Heart left ventricle (tissue), 13 donors: ENCODE data around the gene SPG11.

ENCODE experiments used
- POLR2A ChIP-seq, 2 donors: fragments of 450-650 bp; IDR thresholded peaks; one replicate each; pipeline ENCODE4 v1.6.1; 2017; ENCODE audit warnings: antibody characterized with exemption in 2 of 2, mild to moderate bottlenecking in 2 of 2, moderate library complexity in 2 of 2
- TF ChIP-seq, protein P1 (sequence below), 12 donors: fragments of 200-600 bp; sonication (generic) in 4 of 12; IDR thresholded peaks; one replicate each; pipeline versions ENCODE4 v1.5.0 to v1.8.0; 2018 to 2022; ENCODE audit warnings: antibody characterized with exemption in 12 of 12, mild to moderate bottlenecking in 5 of 12
- donor health status: ischemic (EF 13 %, LVEDD 7.1; RV severe dilation, severe dysfunction).
- donor health status: DM: no; HTN: yes; CAD: no.
- donor health status: DM: no; HTN: no; CAD: no.
- donor health status: ischemic (EF 25% LVEDD 6.9; RV normal size, moderate dysfunction).
- donor health status: ischemic (EF 25% LVEDD 5.7; RV mildly dilated, moderate dysfunction).
- donor health status: ischemic (EF 35%, LVEDD 5.7; RV mildly dilated, moderate dysfunction).
- donor health status: nonischemic (EF 11% LVEDD 7.7; RV severe dilation, severe dysfunction).
- donor health status: DM: yes; HTN: yes; CAD: no.
- donor health status: PGD.
- donor health status: ischemic (EF 29% LVEDD 5.4; RV normal size, mild dysfunction).
- donor health status: nonischemic (EF 23%, LVEDD 6.1; RV moderate dilation, normal function).

DNA sequence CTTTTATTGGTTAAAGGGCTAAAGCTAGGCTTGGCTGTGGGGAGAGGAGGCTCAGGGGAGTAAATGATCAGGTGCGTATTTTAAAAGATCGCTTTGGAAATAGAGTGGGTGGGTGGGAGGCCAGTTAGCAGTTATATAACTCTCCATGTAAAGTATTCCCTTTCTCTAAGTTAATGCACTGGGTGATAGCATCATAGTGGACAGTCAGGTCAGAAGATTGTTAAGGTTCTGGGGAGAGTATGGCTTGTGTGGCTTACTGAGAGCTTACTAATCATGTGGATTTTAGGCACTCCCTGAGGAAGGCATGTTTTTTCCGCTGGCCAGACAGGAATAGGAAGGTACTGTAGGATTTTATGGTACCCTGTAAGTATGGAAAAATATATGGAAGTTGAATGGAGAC lies 132.8 kb downstream of the SPG11 start:
- TF ChIP-seq, protein P1, sequence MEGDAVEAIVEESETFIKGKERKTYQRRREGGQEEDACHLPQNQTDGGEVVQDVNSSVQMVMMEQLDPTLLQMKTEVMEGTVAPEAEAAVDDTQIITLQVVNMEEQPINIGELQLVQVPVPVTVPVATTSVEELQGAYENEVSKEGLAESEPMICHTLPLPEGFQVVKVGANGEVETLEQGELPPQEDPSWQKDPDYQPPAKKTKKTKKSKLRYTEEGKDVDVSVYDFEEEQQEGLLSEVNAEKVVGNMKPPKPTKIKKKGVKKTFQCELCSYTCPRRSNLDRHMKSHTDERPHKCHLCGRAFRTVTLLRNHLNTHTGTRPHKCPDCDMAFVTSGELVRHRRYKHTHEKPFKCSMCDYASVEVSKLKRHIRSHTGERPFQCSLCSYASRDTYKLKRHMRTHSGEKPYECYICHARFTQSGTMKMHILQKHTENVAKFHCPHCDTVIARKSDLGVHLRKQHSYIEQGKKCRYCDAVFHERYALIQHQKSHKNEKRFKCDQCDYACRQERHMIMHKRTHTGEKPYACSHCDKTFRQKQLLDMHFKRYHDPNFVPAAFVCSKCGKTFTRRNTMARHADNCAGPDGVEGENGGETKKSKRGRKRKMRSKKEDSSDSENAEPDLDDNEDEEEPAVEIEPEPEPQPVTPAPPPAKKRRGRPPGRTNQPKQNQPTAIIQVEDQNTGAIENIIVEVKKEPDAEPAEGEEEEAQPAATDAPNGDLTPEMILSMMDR (IDR thresholded peaks at IDR 0.05), result no peak
- TF ChIP-seq POLR2A (IDR thresholded peaks at IDR 0.05), result no peak
